NCI-H2227 (cell line): ENCODE results near the gene GIPC2.
"Not testable (repeated sequence)": the region's sequence is repeated elsewhere in the genome, so short reads cannot be mapped to it uniquely, and the experiment has no call there.

Experiments
- DNase-seq: peaks from one replicate; lab custom pipeline; 2025; ENCODE audit not compliant: unreplicated experiment; lab: John Stamatoyannopoulos, UW

The GIPC2 gene

GRCh38 chr1:78093560-78093959 is 47.8 kb downstream of the GIPC2 start:
- no peak for DNase-seq

GRCh38 chr1:78094639-78095038 is 48.9 kb downstream of the GIPC2 start:
- DNase-seq, result no peak

GRCh38 chr1:78095593-78095992 is 49.8 kb downstream of the GIPC2 start:
- DNase-seq, result no peak

- no peak for DNase-seq
Measured at GRCh38 chr1:78096017-78096416, 50.3 kb downstream of the GIPC2 start.

GRCh38 chr1:78096976-78097375 is 51.2 kb downstream of the GIPC2 start:
- no peak for DNase-seq

- no peak for DNase-seq
Measured at GRCh38 chr1:78101051-78101450, 55.3 kb downstream of the GIPC2 start.

- no peak for DNase-seq
Measured at GRCh38 chr1:78101514-78101913, 55.7 kb downstream of the GIPC2 start.

GRCh38 chr1:78102082-78102481 is 56.3 kb downstream of the GIPC2 start:
- no peak for DNase-seq

- DNase-seq, result no peak
Measured at GRCh38 chr1:78102916-78103315, 57.1 kb downstream of the GIPC2 start.

GRCh38 chr1:78104322-78104721 is 58.6 kb downstream of the GIPC2 start:
- no peak for DNase-seq

GRCh38 chr1:78109659-78110058 is 63.9 kb downstream of the GIPC2 start:
- not testable (repeated sequence) for DNase-seq

GRCh38 chr1:78113156-78113916 is 67.6 kb downstream of the GIPC2 start:
- DNase-seq, result no peak

- peak; percentile 81 for DNase-seq
Measured at GRCh38 chr1:78114034-78114956, 68.5 kb downstream of the GIPC2 start.

GRCh38 chr1:78120485-78120884 is 74.7 kb downstream of the GIPC2 start:
- not testable (repeated sequence) for DNase-seq

GRCh38 chr1:78121710-78122109 is 75.9 kb downstream of the GIPC2 start:
- DNase-seq, result no peak

GRCh38 chr1:78122389-78122788 is 76.6 kb downstream of the GIPC2 start:
- DNase-seq, result no peak

- DNase-seq, result no peak
Measured at GRCh38 chr1:78126506-78126905, 80.7 kb downstream of the GIPC2 start.

GRCh38 chr1:78132174-78132947 is 86.6 kb downstream of the GIPC2 start:
- no peak for DNase-seq

- DNase-seq, result no peak
Measured at GRCh38 chr1:78132948-78133322, 87.2 kb downstream of the GIPC2 start.

- peak; percentile 14 for DNase-seq
Measured at GRCh38 chr1:78136680-78137079, 90.9 kb downstream of the GIPC2 start.

GRCh38 chr1:78141531-78142231 is 95.9 kb downstream of the GIPC2 start:
- no peak for DNase-seq
